GM12878 (cell line): ENCODE data around the gene SASH3. TPM values are rescaled to one million over a fixed set of nuclear protein-coding genes. Genes with fewer than 3 reads are reported as not detected.

Experiments used
- ATAC-seq: fragments of 200-7000 bp; cut with Tn5 transposase; 3 replicates; pipeline ENCODE4 v1.9.1; 2020; ENCODE audit warnings: mild to moderate bottlenecking, moderate library complexity
- BruUV-seq: library from RNA; stranded (reverse); fragments of 400-500 nt; replicated peaks from 2 replicates; lab custom pipeline; 2021; lab: Mats Ljungman, UMichigan
- CTCF ChIA-PET: fragments of 300-600 bp; sonication (Branson Sonifier 250); formaldehyde crosslinking; extraction: SDS; loops from one replicate; lab custom pipeline; 2021; ENCODE audit warnings: inconsistent platforms; lab: Yijun Ruan, JAX
- POLR2A ChIA-PET: fragments of 350-600 bp; formaldehyde crosslinking; extraction: SDS; loops from one replicate; lab custom pipeline; 2021; ENCODE audit warnings: inconsistent platforms; lab: Charles Lee
- RAD21 ChIA-PET: fragments of 300-600 bp; sonication (Branson Sonifier 250); formaldehyde crosslinking; loops from one replicate; lab custom pipeline; 2023; ENCODE audit warnings: antibody characterized with exemption; ENCODE audit not compliant: unreplicated experiment; lab: Charles Lee
- SMC1A ChIA-PET: fragments of 300-600 bp; sonication (Branson Sonifier 250); formaldehyde crosslinking; loops from one replicate; lab custom pipeline; 2023; ENCODE audit not compliant: unreplicated experiment, uncharacterized antibody; lab: Charles Lee
- DNase-seq: peaks from one replicate; pipeline ENCODE4 v3.0.0-alpha.2; 2011; ENCODE audit warnings: low read depth, low spot score
- FAIRE-seq: peaks from 3 replicates; lab custom pipeline; 2011; peaks lifted over from hg19 to GRCh38; lab: Jason Lieb, UNC
- H2AFZ ChIP-seq: 2 replicates; pipeline ENCODE4 v1.6.0; 2011; ENCODE audit warnings: low read depth, low read length, control low read depth; ENCODE audit not compliant: control insufficient read depth
- H3K27ac ChIP-seq: 2 replicates; pipeline ENCODE4 v1.5.1; 2011; ENCODE audit warnings: control low read depth; ENCODE audit not compliant: control insufficient read depth, insufficient read depth
- H3K27me3 ChIP-seq, 2 experiments: replicated peaks in 1 of 2; 2 replicates each; pipeline versions ENCODE4 v1.6.0 to v1.6.1; 2011; ENCODE audit warnings: low read length in 1 of 2; ENCODE audit not compliant: control insufficient read depth in 2 of 2, insufficient read depth in 2 of 2
- H3K36me3 ChIP-seq, 2 experiments: 2 replicates each; pipeline ENCODE4 v1.5.1; 2011; ENCODE audit warnings: low read length in 1 of 2; ENCODE audit not compliant: control insufficient read depth in 2 of 2, insufficient read depth in 2 of 2
- H3K4me1 ChIP-seq: 2 replicates; pipeline ENCODE4 v1.6.1; 2011; ENCODE audit warnings: mild to moderate bottlenecking, low read length, moderate library complexity, mixed read lengths; ENCODE audit not compliant: control insufficient read depth, insufficient read depth
- H3K4me2 ChIP-seq: 2 replicates; pipeline ENCODE4 v1.6.0; 2011; ENCODE audit warnings: control low read depth; ENCODE audit not compliant: control insufficient read depth, insufficient read depth
- H3K4me3 ChIP-seq: fragments of 200-600 bp; sonication (generic); 2 replicates; pipeline ENCODE4 v1.5.1; 2016
- H3K79me2 ChIP-seq: 2 replicates; pipeline ENCODE4 v1.6.0; 2011; ENCODE audit warnings: low read length; ENCODE audit not compliant: control insufficient read depth, insufficient read depth
- H3K9ac ChIP-seq: 2 replicates; pipeline ENCODE4 v1.8.0; 2011; ENCODE audit warnings: low read length, control low read depth, mixed read lengths; ENCODE audit not compliant: control insufficient read depth, insufficient read depth
- H3K9me3 ChIP-seq: replicated peaks from 3 replicates; pipeline ENCODE4 v1.5.1; 2011; ENCODE audit warnings: mild to moderate bottlenecking, low read length; ENCODE audit not compliant: control insufficient read depth, insufficient read depth
- H4K20me1 ChIP-seq: 2 replicates; pipeline ENCODE4 v1.6.0; 2011; ENCODE audit not compliant: control insufficient read depth, insufficient read depth
- CEBPZ ChIP-seq: fragments of 150-350 bp; IDR thresholded peaks from 2 replicates; pipeline ENCODE4 v1.6.1; 2016; ENCODE audit warnings: low read depth, low read length
- E4F1 ChIP-seq: fragments of 450-650 bp; IDR thresholded peaks from 2 replicates; pipeline ENCODE4 v1.6.1; 2018; ENCODE audit warnings: borderline replicate concordance, mild to moderate bottlenecking; ENCODE audit not compliant: partially characterized antibody
- EGR1 ChIP-seq, 2 experiments: IDR thresholded peaks; 1 replicate in 1 of 2; 2 replicates in 1 of 2; pipeline ENCODE4 v1.6.1; 2011 to 2012; ENCODE audit warnings: low read depth in 2 of 2, low read length in 2 of 2, borderline replicate concordance in 1 of 2, mild to moderate bottlenecking in 1 of 2, moderate library complexity in 1 of 2
- FOS ChIP-seq: IDR thresholded peaks from 3 replicates; pipeline ENCODE4 v1.6.1; 2011; ENCODE audit warnings: borderline replicate concordance; ENCODE audit not compliant: insufficient read length; ENCODE audit errors: extremely low read depth
- HCFC1 ChIP-seq: fragments of 150-350 bp; IDR thresholded peaks from 2 replicates; pipeline ENCODE4 v1.6.1; 2014; ENCODE audit warnings: low read length
- LARP7 ChIP-seq: fragments of 450-650 bp; IDR thresholded peaks from 2 replicates; pipeline ENCODE4 v1.6.1; 2017; ENCODE audit warnings: mild to moderate bottlenecking
- NFYB ChIP-seq: IDR thresholded peaks from 2 replicates; pipeline ENCODE4 v1.6.1; 2011; ENCODE audit warnings: low read depth, mild to moderate bottlenecking, low read length, improper control_type of control experiment, moderate library complexity; ENCODE audit not compliant: insufficient read depth
- NKRF ChIP-seq: fragments of 450-650 bp; conservative IDR thresholded peaks from 2 replicates; pipeline ENCODE4 v1.6.1; 2017; ENCODE audit warnings: mild to moderate bottlenecking, moderate library complexity
- PBX3 ChIP-seq: IDR thresholded peaks from 2 replicates; pipeline ENCODE4 v1.6.1; 2011; ENCODE audit warnings: mild to moderate bottlenecking, low read depth, low read length, moderate library complexity; ENCODE audit not compliant: insufficient replicate concordance
- SIN3A ChIP-seq: IDR thresholded peaks from 2 replicates; pipeline ENCODE4 v1.6.1; 2012; ENCODE audit warnings: low read depth, low read length, improper control_type of control experiment
- SUPT20H ChIP-seq: IDR thresholded peaks from 2 replicates; pipeline ENCODE4 v1.6.1; 2011; ENCODE audit warnings: low read depth, mild to moderate bottlenecking, low read length, moderate library complexity, borderline replicate concordance; ENCODE audit not compliant: control insufficient read depth
- WGBS: methylation state at CpG from one replicate; pipeline ENCODE4 v1.1.6; 2016; ENCODE audit warnings: low lambda C conversion rate; ENCODE audit not compliant: insufficient replicate concordance, insufficient coverage; ENCODE audit errors: missing lambda C conversion rate; 5-methylcytosine and 5-hydroxymethylcytosine counted together
- in situ Hi-C: fragments of 300-500 bp; cut with MboI; formaldehyde crosslinking; loops from 9 replicates; pipeline ENCODE4 v1.14.3; 2018; ENCODE audit warnings: mixed read lengths
- intact Hi-C: fragments of 100-400 bp; cut with micrococcal nuclease; formaldehyde crosslinking; loops from one replicate; pipeline ENCODE4 v1.14.2; 2022; ENCODE audit not compliant: unreplicated experiment
- polyA plus RNA-seq, 11 experiments: library from polyadenylated mRNA; depleted of rRNA in 4 of 11; unstranded in 6 of 11; stranded (reverse) in 5 of 11; fragments of >200 nt; fragmentation: Nextera tagmentation in 4 of 11; fragmentation: Illumina TruSeq in 1 of 11; extraction: Ambion mirVana in 4 of 11; extraction: Trizol in 1 of 11; gene quantifications; 1 replicate in 1 of 11; 2 replicates in 10 of 11; pipeline versions ENCODE4 v1.2.1 to v1.2.3, GENCODE V29; 2011 to 2016; ENCODE audit warnings: inconsistent platforms in 2 of 11, missing spikeins in 2 of 11, low read depth in 1 of 11
- total RNA-seq, 4 experiments: library from RNA; depleted of rRNA in 3 of 4; stranded (reverse); fragments of >200 nt in 3 of 4; fragmentation: Illumina TruSeq in 1 of 4; extraction: Trizol in 1 of 4; gene quantifications; 2 replicates each; pipeline versions ENCODE4 v1.2.1 to v1.2.3, GENCODE V29; 2013 to 2021

Gene SASH3
- total and polyA plus RNA-seq, 10 of the 15 experiments (the other 5 are each of a cell fraction or from before 2014, with no cell fraction given), result 23.1 to 233 (median 160) TPM

GRCh38 chrX:129843459-129844306 lies 63.9 kb downstream of the SASH3 start, which contains the start of gene ZDHHC9:
Gene ZDHHC9, minus strand, starts transcription at chrX:129843886. Its CDS starts 1,941 bp downstream, at chrX:129841945.
- no peak for FAIRE-seq
- Histone ChIP-seq H3K27ac (no peak within 1 kb of the TSS; the same call in 1 of the 2 replicates), H3K9ac (peak within 1 kb of the TSS; percentile 64), H3K4me1 (no peaks in the 10 kb centered on the region), H2AFZ (peak within 1 kb of the TSS; percentile 87), H3K79me2 (no peaks in the 10 kb centered on the region), H4K20me1 (no peaks in the 10 kb centered on the region), H3K36me3 (no peaks in the 10 kb centered on the region), H3K4me3 (peak within 1 kb of the TSS; percentile 66), H3K4me2 (peak within 1 kb of the TSS; percentile 36), H3K9me3 (no peaks in the 10 kb centered on the region), H3K27me3 (no peaks in the 10 kb centered on the region)
- in situ Hi-C loops (no loop called here), intact Hi-C loops (no loop called here)
- ChIA-PET POLR2A (interaction anchor here (0.6 to 1.4 kb wide), 4 partner anchors 13 to 364 kb away, joined by 3 to 7 read pairs (median 4); no protein-coding TSS in a partner anchor), RAD21 (interaction anchor here (1.0 kb wide), 1 partner anchor 62 kb away, joined by 3 read pairs; the partner anchor contains the start of gene UTP14A), CTCF (no interaction called here), SMC1A (interaction anchor here (0.9 to 1.3 kb wide), 2 partner anchors 207 to 242 kb away, joined by 3 read pairs; no protein-coding TSS in a partner anchor)
- 49% methylated on average over 57 of the region's 72 CpGs for WGBS
- no TSS peak for BruUV-seq
- peak; percentile 98 for ATAC-seq
- peak; percentile 63 for DNase-seq
- TF ChIP-seq HCFC1, result no peak
- peak; percentile 70 for TF ChIP-seq NFYB
- TF ChIP-seq LARP7, result 0 out of 2 replicates have a peak, but pooled peaks have one; percentile 9
- TF ChIP-seq SIN3A, result peak; percentile 66; the same call in 1 of the 2 replicates
- TF ChIP-seq E4F1, result no peak
- TF ChIP-seq FOS, result peak; percentile 21
- TF ChIP-seq PBX3, result peak; percentile 92
- no peak for TF ChIP-seq CEBPZ
- peak; percentile 45; the same call in 1 of the 2 replicates for TF ChIP-seq NKRF
- TF ChIP-seq SUPT20H, result no peak
- peak in 1 of 2 experiments; percentile 60; a peak in 1 of 3 replicates for TF ChIP-seq EGR1 (IDR thresholded peaks at IDR 0.05; ENCODE audit: borderline replicate concordance in 1 of 2, low read depth in 2 of 2, low read length in 2 of 2)
